HG03095 (cell line): ENCODE results near the gene C2CD3.
"Not testable (repeated sequence)": the region's sequence is repeated elsewhere in the genome, so short reads cannot be mapped to it uniquely, and the experiment has no call there.

ENCODE experiments used
- ATAC-seq: cut with Tn5 transposase; IDR thresholded peaks from one replicate; pipeline ENCODE4 v1.9.1; 2021; ENCODE audit warnings: moderate library complexity; ENCODE audit not compliant: unreplicated experiment

C2CD3 gene

GRCh38 chr11:74120260-74121035 is 50.4 kb downstream of the C2CD3 start:
- ATAC-seq: not testable (repeated sequence)

GRCh38 chr11:74116719-74117118 is 54.1 kb downstream of the C2CD3 start:
- ATAC-seq: no peak

GRCh38 chr11:74112877-74113276 is 57.9 kb downstream of the C2CD3 start:
- ATAC-seq: no peak

GRCh38 chr11:74106124-74106523 is 64.7 kb downstream of the C2CD3 start:
- ATAC-seq: no peak

- no peak for ATAC-seq
These were observed 68.5 kb downstream of the C2CD3 start for GRCh38 chr11:74102321-74102720.

GRCh38 chr11:74100735-74101134 is 70.1 kb downstream of the C2CD3 start:
- ATAC-seq: no peak

GRCh38 chr11:74100231-74100630 is 70.6 kb downstream of the C2CD3 start:
- no peak for ATAC-seq

- ATAC-seq: no peak
These were observed 73.0 kb downstream of the C2CD3 start for GRCh38 chr11:74097686-74098237.

GRCh38 chr11:74094393-74094792 is 76.4 kb downstream of the C2CD3 start:
- no peak for ATAC-seq

GRCh38 chr11:74092425-74092824 is 78.4 kb downstream of the C2CD3 start:
- no peak for ATAC-seq

GRCh38 chr11:74091549-74091948 is 79.3 kb downstream of the C2CD3 start:
- no peak for ATAC-seq

- ATAC-seq: no peak
These were observed 80.1 kb downstream of the C2CD3 start for GRCh38 chr11:74090701-74091100.

- ATAC-seq: no peak
These were observed 84.4 kb downstream of the C2CD3 start for GRCh38 chr11:74086242-74086884.

- no peak for ATAC-seq
These were observed 85.3 kb downstream of the C2CD3 start for GRCh38 chr11:74085542-74085892.

GRCh38 chr11:74084796-74085541 is 85.8 kb downstream of the C2CD3 start:
- ATAC-seq: no peak

- ATAC-seq: not testable (repeated sequence)
These were observed 86.9 kb downstream of the C2CD3 start for GRCh38 chr11:74083927-74084326.

- ATAC-seq: no peak
These were observed 89.4 kb downstream of the C2CD3 start for GRCh38 chr11:74081428-74081827.

- no peak for ATAC-seq
These were observed 93.6 kb downstream of the C2CD3 start for GRCh38 chr11:74077193-74077592.

- no peak for ATAC-seq
These were observed 98.1 kb downstream of the C2CD3 start for GRCh38 chr11:74072721-74073120.

GRCh38 chr11:74072286-74072685 is 98.5 kb downstream of the C2CD3 start:
- ATAC-seq: no peak

GRCh38 chr11:74070723-74071492 is 99.9 kb downstream of the C2CD3 start:
- no peak for ATAC-seq
